ENCODE results near the gene NOD1. TPM values are rescaled to one million over a fixed set of nuclear protein-coding genes. Genes with fewer than 3 reads are reported as not detected.

Gene NOD1
- total and polyA plus RNA-seq, 2 of the 8 experiments (the other 6 are each of a cell fraction or from before 2014, with no cell fraction given): 3.8 to 6.5 TPM

GRCh38 chr7:30391806-30392205 lies 86.8 kb downstream of the NOD1 start:
- Histone ChIP-seq H2AFZ (ENCODE audit: low read length) (no peak overlapping the region), H3K9me3 (ENCODE audit: insufficient read depth in 2 of 2, low read depth in 1 of 2, low read length in 1 of 2) (no peaks in the 10 kb centered on the region), H3K79me2 (ENCODE audit: control insufficient read depth in 1 of 2, insufficient read depth in 2 of 2, low read length in 2 of 2) (no peaks in the 10 kb centered on the region), H4K91ac (replicated peaks; ENCODE audit: insufficient read length, low read length) (no peak overlapping the region), H3K4me3 (ENCODE audit: extremely low read depth in 1 of 4, insufficient read depth in 2 of 4, low read depth in 3 of 4, low read length in 4 of 4) (no peak overlapping the region), H3K23ac (ENCODE audit: insufficient read length) (no peak overlapping the region), H3K23me2 (ENCODE audit: low read depth, low read length) (no peaks in the 10 kb centered on the region; the same call in 1 of the 2 replicates), H2BK12ac (ENCODE audit: low read depth, low read length) (no peak overlapping the region), H2AK5ac (ENCODE audit: low read depth, low read length) (no peak overlapping the region), H2BK5ac (ENCODE audit: low read depth, low read length) (no peak overlapping the region), H3K56ac (replicated peaks; ENCODE audit: insufficient read length, low read depth, low read length) (no peak overlapping the region), H3K4me1 (replicated peaks in 1 of 4; ENCODE audit: control insufficient read depth in 3 of 4, insufficient read depth in 4 of 4, low read length in 3 of 4) (peaks cover 0 to 8% (median 5%) of the 10 kb centered on the region in 4 experiments; a peak in 4 of 7 replicates), H3K9ac (replicated peaks in 1 of 4; ENCODE audit: extremely low read depth in 1 of 4, low read depth in 3 of 4, low read length in 3 of 4) (no peak overlapping the region), H3K79me1 (ENCODE audit: low read depth, low read length) (no peaks in the 10 kb centered on the region), H2BK120ac (replicated peaks; ENCODE audit: low read depth, low read length) (no peak overlapping the region), H3K27ac (ENCODE audit: low read depth, low read length) (no peak overlapping the region), H2BK20ac (ENCODE audit: low read length) (no peak overlapping the region), H2BK15ac (ENCODE audit: low read length) (no peak overlapping the region), H3K18ac (ENCODE audit: extremely low read depth, low read length) (no peak overlapping the region), H4K8ac (ENCODE audit: extremely low read depth, insufficient read depth, low read length) (no peak overlapping the region), H4K5ac (ENCODE audit: insufficient read length, low read depth, low read length) (no peak overlapping the region), H3K4me2 (ENCODE audit: insufficient read depth in 1 of 2, low read depth in 2 of 2, low read length in 2 of 2) (no peak overlapping the region), H4K20me1 (replicated peaks in 1 of 2; ENCODE audit: control insufficient read depth in 1 of 2, insufficient read depth in 2 of 2, low read length in 2 of 2) (no peaks in the 10 kb centered on the region), H3K27me3 (replicated peaks in 1 of 4; ENCODE audit: control insufficient read depth in 3 of 4, extremely low read depth in 1 of 4, insufficient read depth in 3 of 4, low read length in 3 of 4) (no peaks in the 10 kb centered on the region), H3K14ac (ENCODE audit: insufficient read length) (no peak overlapping the region), H3K4ac (replicated peaks; ENCODE audit: insufficient read length, low read depth, low read length) (no peak overlapping the region), H3K36me3 (ENCODE audit: control insufficient read depth in 2 of 4, insufficient read depth in 4 of 4, low read length in 3 of 4) (no peaks in the 10 kb centered on the region)
- 84% methylated on average over 6 of the region's 6 CpGs; no CpG with 5 or more reads in 1 of the 2 experiments for WGBS, 2 experiments (ENCODE audit: extremely low coverage in 1 of 2, insufficient coverage in 1 of 2, insufficient read length in 1 of 2, insufficient replicate concordance in 2 of 2, low coverage in 1 of 2, low lambda C conversion rate in 2 of 2, missing lambda C conversion rate in 1 of 2)
- DNase-seq (ENCODE audit: low read depth in 1 of 2, low spot score in 2 of 2) (no peak), FAIRE-seq (no peak)
- CTCF ChIA-PET (ENCODE audit: partially characterized antibody): interaction anchor here (0.6 to 1.9 kb wide), 3 partner anchors 14 to 238 kb away, joined by 3 to 6 read pairs (median 4); no protein-coding TSS in a partner anchor
- POLR2A ChIA-PET (ENCODE audit: partially characterized antibody): no interaction called here
- TF ChIP-seq SP1 (IDR thresholded peaks at IDR 0.05; ENCODE audit: low read depth, low read length) (no peak), TCF12 (IDR thresholded peaks at IDR 0.05; ENCODE audit: low read depth, low read length) (no peak), SIN3A (conservative IDR thresholded peaks at IDR 0.05 in 1 of 2, IDR thresholded peaks at IDR 0.05 in 1 of 2; ENCODE audit: low read depth in 1 of 2, low read length in 2 of 2) (no peak), CTCF (IDR thresholded peaks at IDR 0.05; ENCODE audit: control extremely low read depth in 1 of 3, insufficient read depth in 1 of 3, low read depth in 1 of 3, low read length in 3 of 3) (no peak), EGR1 (IDR thresholded peaks at IDR 0.05; ENCODE audit: borderline replicate concordance, low read depth, low read length) (no peak), EP300 (IDR thresholded peaks at IDR 0.05; ENCODE audit: borderline replicate concordance in 1 of 2, low read depth in 2 of 2, low read length in 2 of 2) (no peak), POU5F1 (IDR thresholded peaks at IDR 0.05; ENCODE audit: low read depth, low read length) (no peak), KDM5A (IDR thresholded peaks at IDR 0.05; ENCODE audit: low read length) (no peak), EZH2 (IDR thresholded peaks at IDR 0.05; ENCODE audit: low read depth, low read length, severe bottlenecking) (no peak), ASH2L (IDR thresholded peaks at IDR 0.05; ENCODE audit: low read length) (no peak), TBP (IDR thresholded peaks at IDR 0.05; ENCODE audit: low read depth, low read length) (no peak), CBX8 (IDR thresholded peaks at IDR 0.05; ENCODE audit: borderline replicate concordance, low read depth, low read length) (no peak)

All from H1 (cell line).